ENCODE measurements around the gene ARHGEF11.

ARHGEF11 gene

GRCh38 chr1:156894711-156895454, 150.7 kb downstream of the ARHGEF11 start:
- DNase-seq (ENCODE audit: low read depth in 2 of 2): no peak

GRCh38 chr1:156894001-156894400, 151.5 kb downstream of the ARHGEF11 start:
- no peak for DNase-seq (ENCODE audit: low read depth in 2 of 2)

GRCh38 chr1:156893048-156893953, 152.2 kb downstream of the ARHGEF11 start, which contains the start of gene PEAR1:
TSS of gene PEAR1 (plus strand) at chr1:156893718. CDS start at chr1:156903927, 10,209 bp downstream.
- peak in 1 of 2 experiments; percentile 40 for DNase-seq (ENCODE audit: low read depth in 2 of 2)

GRCh38 chr1:156892190-156893047, 153.1 kb downstream of the ARHGEF11 start:
- DNase-seq (ENCODE audit: low read depth in 2 of 2): peak; percentile 73 to 74

- DNase-seq (ENCODE audit: low read depth in 2 of 2): no peak
Measured at GRCh38 chr1:156889802-156890580, 155.6 kb downstream of the ARHGEF11 start.

GRCh38 chr1:156887734-156888133, 157.8 kb downstream of the ARHGEF11 start:
- DNase-seq (ENCODE audit: low read depth in 2 of 2): no peak

- no peak for DNase-seq (ENCODE audit: low read depth in 2 of 2)
Measured at GRCh38 chr1:156887317-156887716, 158.2 kb downstream of the ARHGEF11 start.

- no peak for DNase-seq (ENCODE audit: low read depth in 2 of 2)
Measured at GRCh38 chr1:156886583-156887281, 158.8 kb downstream of the ARHGEF11 start.

- no peak for DNase-seq (ENCODE audit: low read depth in 2 of 2)
Measured at GRCh38 chr1:156885880-156886355, 159.6 kb downstream of the ARHGEF11 start.

- DNase-seq (ENCODE audit: low read depth in 2 of 2): no peak
Measured at GRCh38 chr1:156885314-156885713, 160.2 kb downstream of the ARHGEF11 start.

All from fibroblast of skin of left quadriceps (primary cell).